Measurements from ENCODE around the gene GBF1. TPM values are rescaled to one million over a fixed set of nuclear protein-coding genes. Genes with fewer than 3 reads are reported as not detected.

Gene GBF1
- total RNA-seq, 2 donors from 2014 or later = 53.1 to 59.1 TPM

DNA sequence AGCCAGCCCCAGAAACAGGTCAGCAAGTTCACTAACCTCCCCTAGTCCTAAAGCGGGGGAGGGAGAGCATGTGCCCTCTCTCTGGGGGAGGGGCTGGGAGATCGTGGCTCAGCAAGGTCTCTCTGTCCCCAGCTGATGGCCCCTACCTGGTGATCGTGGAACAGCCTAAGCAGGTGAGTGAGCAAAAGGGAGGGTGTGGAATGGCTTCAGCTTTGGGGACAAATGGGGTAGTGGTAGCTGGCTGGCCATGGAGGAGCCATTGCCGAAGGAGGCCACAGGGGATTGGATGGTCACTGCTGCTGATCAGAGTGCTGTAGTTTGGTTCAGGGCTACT is 151.0 kb downstream of the GBF1 start:
- TF ChIP-seq POLR2A (IDR thresholded peaks at IDR 0.05) = no peak
- no peak for TF ChIP-seq POLR2AphosphoS5 (IDR thresholded peaks at IDR 0.05)
- TF ChIP-seq, protein P1, sequence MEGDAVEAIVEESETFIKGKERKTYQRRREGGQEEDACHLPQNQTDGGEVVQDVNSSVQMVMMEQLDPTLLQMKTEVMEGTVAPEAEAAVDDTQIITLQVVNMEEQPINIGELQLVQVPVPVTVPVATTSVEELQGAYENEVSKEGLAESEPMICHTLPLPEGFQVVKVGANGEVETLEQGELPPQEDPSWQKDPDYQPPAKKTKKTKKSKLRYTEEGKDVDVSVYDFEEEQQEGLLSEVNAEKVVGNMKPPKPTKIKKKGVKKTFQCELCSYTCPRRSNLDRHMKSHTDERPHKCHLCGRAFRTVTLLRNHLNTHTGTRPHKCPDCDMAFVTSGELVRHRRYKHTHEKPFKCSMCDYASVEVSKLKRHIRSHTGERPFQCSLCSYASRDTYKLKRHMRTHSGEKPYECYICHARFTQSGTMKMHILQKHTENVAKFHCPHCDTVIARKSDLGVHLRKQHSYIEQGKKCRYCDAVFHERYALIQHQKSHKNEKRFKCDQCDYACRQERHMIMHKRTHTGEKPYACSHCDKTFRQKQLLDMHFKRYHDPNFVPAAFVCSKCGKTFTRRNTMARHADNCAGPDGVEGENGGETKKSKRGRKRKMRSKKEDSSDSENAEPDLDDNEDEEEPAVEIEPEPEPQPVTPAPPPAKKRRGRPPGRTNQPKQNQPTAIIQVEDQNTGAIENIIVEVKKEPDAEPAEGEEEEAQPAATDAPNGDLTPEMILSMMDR (IDR thresholded peaks at IDR 0.05) = no peak
- Histone ChIP-seq H3K36me3 (no peaks in the 10 kb centered on the region), H3K9me3 (no peaks in the 10 kb centered on the region), H3K27me3 (replicated peaks; ENCODE audit: insufficient read depth) (no peaks in the 10 kb centered on the region), H3K4me3 (peak overlapping the region; percentile 66 to 80), H3K4me1 (replicated peaks) (peaks cover 6% of the 10 kb centered on the region), H3K27ac (peak overlapping the region; percentile 97 to 98)
- intact Hi-C loops (cut with DNase I) = loop anchor here (5.0 to 10.0 kb wide), 3 partner anchors 109 to 186 kb away; partner anchors contain the start of genes ACTR1A, PITX3 and SUFU
- no peak for DNase-seq (ENCODE audit: low spot score)
- WGBS = 31% methylated on average over 4 of the region's 4 CpGs

DNA sequence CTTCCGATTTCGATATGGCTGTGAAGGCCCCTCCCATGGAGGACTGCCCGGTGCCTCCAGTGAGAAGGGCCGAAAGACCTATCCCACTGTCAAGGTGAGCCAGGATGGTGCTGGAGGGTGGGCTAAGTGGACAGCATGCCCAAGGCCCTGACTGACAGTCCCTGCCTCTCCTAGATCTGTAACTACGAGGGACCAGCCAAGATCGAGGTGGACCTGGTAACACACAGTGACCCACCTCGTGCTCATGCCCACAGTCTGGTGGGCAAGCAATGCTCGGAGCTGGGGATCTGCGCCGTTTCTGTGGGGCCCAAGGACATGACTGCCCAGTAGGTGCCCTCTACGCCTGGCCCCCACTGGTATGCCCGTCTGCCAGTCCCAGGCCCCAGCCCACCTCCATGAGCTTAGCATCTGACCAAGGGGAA is 151.4 kb downstream of the GBF1 start:
- H3K27ac ChIP-seq = peak overlapping the region in 1 of 2 donors; percentile 98
- 87% methylated on average over 12 of the region's 12 CpGs for WGBS
- no peak for DNase-seq (ENCODE audit: low spot score)
- no peaks in the 10 kb centered on the region for H3K27me3 ChIP-seq (replicated peaks; ENCODE audit: insufficient read depth)
- TF ChIP-seq, protein P1 (IDR thresholded peaks at IDR 0.05) = no peak
- no peak for TF ChIP-seq POLR2A (IDR thresholded peaks at IDR 0.05)
- no peak for TF ChIP-seq POLR2AphosphoS5 (IDR thresholded peaks at IDR 0.05)
- H3K36me3 ChIP-seq = no peaks in the 10 kb centered on the region
- intact Hi-C loops (cut with DNase I) = loop anchor here (5.0 to 10.0 kb wide), 3 partner anchors 108 to 186 kb away; partner anchors contain the start of genes ACTR1A, PITX3 and SUFU
- no peaks in the 10 kb centered on the region for H3K9me3 ChIP-seq
- H3K4me3 ChIP-seq = no peak overlapping the region
- H3K4me1 ChIP-seq (replicated peaks) = peaks cover 6% of the 10 kb centered on the region

DNA sequence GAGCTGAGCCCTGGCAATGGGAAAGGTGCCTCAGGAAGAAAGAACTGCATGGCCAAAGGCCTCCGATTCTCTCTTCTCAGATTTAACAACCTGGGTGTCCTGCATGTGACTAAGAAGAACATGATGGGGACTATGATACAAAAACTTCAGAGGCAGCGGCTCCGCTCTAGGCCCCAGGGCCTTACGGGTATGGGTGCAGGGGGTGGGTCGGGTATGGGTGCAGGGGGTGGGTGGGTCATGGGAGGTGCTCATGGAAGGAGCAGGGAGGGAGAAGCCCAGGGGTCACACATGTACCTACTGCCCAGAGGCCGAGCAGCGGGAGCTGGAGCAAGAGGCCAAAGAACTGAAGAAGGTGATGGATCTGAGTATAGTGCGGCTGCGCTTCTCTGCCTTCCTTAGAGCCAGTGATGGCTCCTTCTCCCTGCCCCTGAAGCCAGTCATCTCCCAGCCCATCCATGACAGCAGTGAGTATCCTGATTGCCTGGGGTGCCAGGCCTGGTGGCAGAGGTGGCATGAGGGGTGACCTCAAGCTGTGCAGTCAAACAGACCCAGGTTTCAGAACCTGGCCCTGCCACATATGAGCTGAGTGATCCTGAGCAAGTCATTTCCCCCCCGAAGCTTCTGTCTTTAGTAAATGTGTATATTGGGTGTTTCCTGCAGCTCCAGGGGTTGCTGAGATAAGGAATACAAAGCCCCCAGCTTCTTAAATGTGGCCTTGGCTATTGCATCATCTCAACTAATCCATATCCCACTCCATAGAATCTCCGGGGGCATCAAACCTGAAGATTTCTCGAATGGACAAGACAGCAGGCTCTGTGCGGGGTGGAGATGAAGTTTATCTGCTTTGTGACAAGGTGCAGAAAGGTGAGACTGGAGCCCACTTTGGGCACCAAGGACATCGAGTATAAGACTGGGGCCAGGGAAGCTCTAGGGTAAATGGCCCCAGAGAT is 152.2 kb downstream of the GBF1 start:
- no peaks in the 10 kb centered on the region for H3K36me3 ChIP-seq
- intact Hi-C loops (cut with DNase I) = loop anchor here (2.0 to 10.0 kb wide), 4 partner anchors 107 to 229 kb away; partner anchors contain the start of genes ACTR1A, PITX3 and SUFU
- no peaks in the 10 kb centered on the region for H3K27me3 ChIP-seq (replicated peaks; ENCODE audit: insufficient read depth)
- DNase-seq (ENCODE audit: low spot score) = no peak
- H3K4me3 ChIP-seq = no peak overlapping the region
- WGBS = 92% methylated on average over 14 of the region's 14 CpGs
- no peak for TF ChIP-seq POLR2AphosphoS5 (IDR thresholded peaks at IDR 0.05)
- TF ChIP-seq, protein P1 (IDR thresholded peaks at IDR 0.05) = no peak
- no peak for TF ChIP-seq POLR2A (IDR thresholded peaks at IDR 0.05)
- peaks cover 6% of the 10 kb centered on the region for H3K4me1 ChIP-seq (replicated peaks)
- H3K9me3 ChIP-seq = no peaks in the 10 kb centered on the region
- no peak overlapping the region for H3K27ac ChIP-seq

DNA sequence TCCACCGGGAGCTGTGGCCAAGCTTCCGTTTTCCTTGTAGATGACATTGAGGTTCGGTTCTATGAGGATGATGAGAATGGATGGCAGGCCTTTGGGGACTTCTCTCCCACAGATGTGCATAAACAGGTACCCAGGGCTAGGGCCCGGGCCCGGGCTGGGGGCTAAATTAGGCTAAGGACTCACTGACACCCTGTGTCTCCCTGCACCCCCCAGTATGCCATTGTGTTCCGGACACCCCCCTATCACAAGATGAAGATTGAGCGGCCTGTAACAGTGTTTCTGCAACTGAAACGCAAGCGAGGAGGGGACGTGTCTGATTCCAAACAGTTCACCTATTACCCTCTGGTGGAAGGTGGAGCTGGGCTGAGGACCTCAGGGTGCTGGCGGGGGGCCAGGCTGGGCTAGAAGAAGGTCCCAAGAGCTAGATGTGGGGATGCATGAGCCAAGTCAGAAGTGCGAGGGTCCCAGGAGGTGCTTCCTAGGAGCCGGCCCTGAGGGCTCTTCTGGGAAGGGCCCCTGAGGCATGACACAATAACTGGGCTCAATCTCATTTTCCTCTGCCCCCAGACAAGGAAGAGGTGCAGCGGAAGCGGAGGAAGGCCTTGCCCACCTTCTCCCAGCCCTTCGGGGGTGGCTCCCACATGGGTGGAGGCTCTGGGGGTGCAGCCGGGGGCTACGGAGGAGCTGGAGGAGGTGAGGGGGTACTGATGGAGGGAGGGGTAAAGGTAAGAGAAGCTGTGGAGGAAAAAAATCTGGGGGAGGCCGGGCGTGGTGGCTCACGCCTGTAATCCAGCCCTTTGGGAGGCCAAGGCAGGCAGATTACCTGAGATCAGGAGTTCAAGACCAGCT is 153.1 kb downstream of the GBF1 start:
- 86% methylated on average over 21 of the region's 21 CpGs for WGBS
- TF ChIP-seq, protein P1 (IDR thresholded peaks at IDR 0.05) = no peak
- TF ChIP-seq POLR2A (IDR thresholded peaks at IDR 0.05) (no peak), POLR2AphosphoS5 (IDR thresholded peaks at IDR 0.05) (no peak)
- Histone ChIP-seq H3K4me3 (no peak overlapping the region), H3K4me1 (replicated peaks) (peaks cover 6% of the 10 kb centered on the region), H3K27me3 (replicated peaks; ENCODE audit: insufficient read depth) (no peaks in the 10 kb centered on the region), H3K27ac (peak overlapping the region; percentile 86 to 89), H3K36me3 (no peaks in the 10 kb centered on the region), H3K9me3 (no peaks in the 10 kb centered on the region)
- DNase-seq (ENCODE audit: low spot score) = no peak
- intact Hi-C loops (cut with DNase I) = loop anchor here (2.0 to 10.0 kb wide), 4 partner anchors 106 to 230 kb away; partner anchors contain the start of genes ACTR1A, PITX3 and SUFU
